ENCODE measurements around the gene ALB. TPM values are rescaled to one million over a fixed set of nuclear protein-coding genes. Genes with fewer than 3 reads are reported as not detected.
"Not testable (repeated sequence)": the region's sequence is repeated elsewhere in the genome, so short reads cannot be mapped to it uniquely, and the experiment has no call there.

The ALB gene
- total and polyA plus RNA-seq, 2 of the 8 experiments (the other 6 are each of a cell fraction or from before 2014, with no cell fraction given): 0.12 TPM; not detected in 1

GRCh38 chr4:73389663-73390062, 14.4 kb upstream of the ALB start:
- H3K18ac ChIP-seq (ENCODE audit: extremely low read depth, low read length); H3K9ac ChIP-seq (replicated peaks in 1 of 4; ENCODE audit: extremely low read depth in 1 of 4, low read depth in 3 of 4, low read length in 3 of 4); H3K27me3 ChIP-seq (replicated peaks in 1 of 4; ENCODE audit: control insufficient read depth in 3 of 4, extremely low read depth in 1 of 4, insufficient read depth in 3 of 4, low read length in 3 of 4); H3K56ac ChIP-seq (replicated peaks; ENCODE audit: insufficient read length, low read depth, low read length); H2BK12ac ChIP-seq (ENCODE audit: low read depth, low read length); CTCF ChIA-PET (ENCODE audit: partially characterized antibody); H3K79me1 ChIP-seq (ENCODE audit: low read depth, low read length); H2BK20ac ChIP-seq (ENCODE audit: low read length); POLR2A ChIA-PET (ENCODE audit: partially characterized antibody); H2BK5ac ChIP-seq (ENCODE audit: low read depth, low read length); H4K91ac ChIP-seq (replicated peaks; ENCODE audit: insufficient read length, low read length); FAIRE-seq; H4K8ac ChIP-seq (ENCODE audit: extremely low read depth, insufficient read depth, low read length); H3K4me2 ChIP-seq (ENCODE audit: insufficient read depth in 1 of 2, low read depth in 2 of 2, low read length in 2 of 2); H3K4me3 ChIP-seq (ENCODE audit: extremely low read depth in 1 of 4, insufficient read depth in 2 of 4, low read depth in 3 of 4, low read length in 4 of 4); H3K23me2 ChIP-seq (ENCODE audit: low read depth, low read length); H2AFZ ChIP-seq (ENCODE audit: low read length); DNase-seq (ENCODE audit: low read depth in 1 of 2, low spot score in 2 of 2); H3K9me3 ChIP-seq (ENCODE audit: insufficient read depth in 2 of 2, low read depth in 1 of 2, low read length in 1 of 2); H3K14ac ChIP-seq (ENCODE audit: insufficient read length); H3K23ac ChIP-seq (ENCODE audit: insufficient read length); H4K5ac ChIP-seq (ENCODE audit: insufficient read length, low read depth, low read length); H3K79me2 ChIP-seq (ENCODE audit: control insufficient read depth in 1 of 2, insufficient read depth in 2 of 2, low read length in 2 of 2); H4K20me1 ChIP-seq (replicated peaks in 1 of 2; ENCODE audit: control insufficient read depth in 1 of 2, insufficient read depth in 2 of 2, low read length in 2 of 2); H3K4me1 ChIP-seq (replicated peaks in 1 of 4; ENCODE audit: control insufficient read depth in 3 of 4, insufficient read depth in 4 of 4, low read length in 3 of 4); H2BK15ac ChIP-seq (ENCODE audit: low read length); H2AK5ac ChIP-seq (ENCODE audit: low read depth, low read length); H3K4ac ChIP-seq (replicated peaks; ENCODE audit: insufficient read length, low read depth, low read length); H2BK120ac ChIP-seq (replicated peaks; ENCODE audit: low read depth, low read length); H3K36me3 ChIP-seq (ENCODE audit: control insufficient read depth in 2 of 4, insufficient read depth in 4 of 4, low read length in 3 of 4); H3K27ac ChIP-seq (ENCODE audit: low read depth, low read length): not testable (repeated sequence)
- 83% methylated on average over 2 of the region's 2 CpGs; no CpG with 5 or more reads in 1 of the 2 experiments for WGBS, 2 experiments (ENCODE audit: extremely low coverage in 1 of 2, insufficient coverage in 1 of 2, insufficient read length in 1 of 2, insufficient replicate concordance in 2 of 2, low coverage in 1 of 2, low lambda C conversion rate in 2 of 2, missing lambda C conversion rate in 1 of 2)

Data from H1 (cell line).